ENCODE results near the gene HOXD10. TPM values are rescaled to one million over a fixed set of nuclear protein-coding genes. Genes with fewer than 3 reads are reported as not detected.
A peak's percentile ranks its signal among the peaks of the same experiment; 100 is the strongest.

The HOXD10 gene
- total RNA-seq, 3 donors from 2014 or later, result 1.6 to 5.2 TPM; not detected in 1

- intact Hi-C loops (cut with DNase I; ENCODE audit: low total_unique reads), result no loop called here
- no peaks in the 10 kb centered on the region for H3K4me1 ChIP-seq
- DNase-seq (ENCODE audit: low spot score in 2 of 2), result no peak
- H3K4me3 ChIP-seq, result peak overlapping the region; percentile 54 to 64 (median 62)
- TF ChIP-seq POLR2A (IDR thresholded peaks at IDR 0.05) (no peak), POLR2AphosphoS5 (IDR thresholded peaks at IDR 0.05) (no peak)
- TF ChIP-seq, protein P1, sequence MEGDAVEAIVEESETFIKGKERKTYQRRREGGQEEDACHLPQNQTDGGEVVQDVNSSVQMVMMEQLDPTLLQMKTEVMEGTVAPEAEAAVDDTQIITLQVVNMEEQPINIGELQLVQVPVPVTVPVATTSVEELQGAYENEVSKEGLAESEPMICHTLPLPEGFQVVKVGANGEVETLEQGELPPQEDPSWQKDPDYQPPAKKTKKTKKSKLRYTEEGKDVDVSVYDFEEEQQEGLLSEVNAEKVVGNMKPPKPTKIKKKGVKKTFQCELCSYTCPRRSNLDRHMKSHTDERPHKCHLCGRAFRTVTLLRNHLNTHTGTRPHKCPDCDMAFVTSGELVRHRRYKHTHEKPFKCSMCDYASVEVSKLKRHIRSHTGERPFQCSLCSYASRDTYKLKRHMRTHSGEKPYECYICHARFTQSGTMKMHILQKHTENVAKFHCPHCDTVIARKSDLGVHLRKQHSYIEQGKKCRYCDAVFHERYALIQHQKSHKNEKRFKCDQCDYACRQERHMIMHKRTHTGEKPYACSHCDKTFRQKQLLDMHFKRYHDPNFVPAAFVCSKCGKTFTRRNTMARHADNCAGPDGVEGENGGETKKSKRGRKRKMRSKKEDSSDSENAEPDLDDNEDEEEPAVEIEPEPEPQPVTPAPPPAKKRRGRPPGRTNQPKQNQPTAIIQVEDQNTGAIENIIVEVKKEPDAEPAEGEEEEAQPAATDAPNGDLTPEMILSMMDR (IDR thresholded peaks at IDR 0.05), result no peak
- no peaks in the 10 kb centered on the region for H3K36me3 ChIP-seq
- H3K9me3 ChIP-seq, result no peaks in the 10 kb centered on the region
- peak overlapping the region; percentile 61 to 89 for H3K27ac ChIP-seq
- H3K27me3 ChIP-seq, result peaks cover 4 to 99% of the 10 kb centered on the region in 2 donors
These were observed 4.8 kb downstream of the HOXD10 start for GRCh38 chr2:176121190-176122051.

DNA sequence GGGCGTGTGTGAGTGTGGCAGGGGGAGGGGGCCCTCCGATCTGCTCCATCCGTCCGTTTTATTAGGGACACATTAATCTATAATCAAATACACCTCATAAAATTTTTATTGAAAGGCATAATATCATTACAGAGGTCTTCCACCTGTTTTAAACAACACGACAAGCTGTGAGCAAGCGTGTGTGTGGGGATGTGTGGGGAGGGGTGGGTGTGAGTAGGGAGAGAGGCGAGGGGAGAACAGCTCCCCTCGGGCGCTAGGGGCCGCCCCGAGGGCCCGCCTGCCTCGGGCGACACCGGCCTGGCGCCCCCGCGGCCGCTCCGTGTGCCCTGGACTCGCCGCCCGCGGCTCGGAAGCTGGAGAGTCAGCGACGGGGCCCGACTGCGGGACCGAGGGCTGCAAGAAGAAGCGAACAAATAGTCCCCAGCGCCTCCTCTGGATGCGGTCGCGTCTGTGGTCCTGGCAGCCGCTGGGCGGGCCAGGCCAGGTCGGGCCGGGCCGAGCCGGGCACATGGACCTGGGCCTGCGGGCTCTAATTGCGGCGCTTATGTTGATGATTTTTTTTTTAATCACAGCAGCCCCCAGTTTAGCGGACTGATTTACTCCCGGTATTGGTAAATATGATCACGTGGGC, 5.6 kb downstream of the HOXD10 start:
- H3K9me3 ChIP-seq, result no peaks in the 10 kb centered on the region
- DNase-seq (ENCODE audit: low spot score in 2 of 2), result no peak
- intact Hi-C loops (cut with DNase I; ENCODE audit: low total_unique reads), result no loop called here
- peak overlapping the region; percentile 54 to 64 (median 62) for H3K4me3 ChIP-seq
- peak overlapping the region; percentile 61 to 89 for H3K27ac ChIP-seq
- peaks cover 4 to 93% of the 10 kb centered on the region in 2 donors for H3K27me3 ChIP-seq
- no peaks in the 10 kb centered on the region for H3K4me1 ChIP-seq
- no peaks in the 10 kb centered on the region for H3K36me3 ChIP-seq
- TF ChIP-seq, protein P1 (IDR thresholded peaks at IDR 0.05), result no peak
- no peak for TF ChIP-seq POLR2A (IDR thresholded peaks at IDR 0.05)
- no peak for TF ChIP-seq POLR2AphosphoS5 (IDR thresholded peaks at IDR 0.05)

GRCh38 chr2:176122683-176123410, 6.3 kb downstream of the HOXD10 start, which contains the start of gene HOXD9:
Gene HOXD9, plus strand, starts transcription at chr2:176122719. Its CDS starts 50 bp downstream, at chr2:176122769.
- intact Hi-C loops (cut with DNase I; ENCODE audit: low total_unique reads), result no loop called here
- peak in 2 of 3 donors; percentile 38 to 46 for TF ChIP-seq POLR2AphosphoS5 (IDR thresholded peaks at IDR 0.05)
- no peak for TF ChIP-seq POLR2A (IDR thresholded peaks at IDR 0.05)
- TF ChIP-seq, protein P1 (IDR thresholded peaks at IDR 0.05), result no peak
- H3K4me1 ChIP-seq, result no peaks in the 10 kb centered on the region
- H3K27me3 ChIP-seq, result peaks cover 2 to 88% of the 10 kb centered on the region in 2 donors
- DNase-seq (ENCODE audit: low spot score in 2 of 2), result no peak
- H3K27ac ChIP-seq, result peak within 1 kb of the TSS; percentile 61 to 89
- H3K9me3 ChIP-seq, result no peaks in the 10 kb centered on the region
- peak within 1 kb of the TSS; percentile 54 to 64 (median 62) for H3K4me3 ChIP-seq
- H3K36me3 ChIP-seq, result no peaks in the 10 kb centered on the region

- H3K27me3 ChIP-seq, result peaks cover 0 to 88% of the 10 kb centered on the region in 2 donors
- DNase-seq (ENCODE audit: low spot score in 2 of 2), result peak in 1 of 2 donors; percentile 45
- peak overlapping the region; percentile 61 to 89 for H3K27ac ChIP-seq
These were observed 7.0 kb downstream of the HOXD10 start for GRCh38 chr2:176123411-176124109.

More at GRCh38 chr2:176123411-176124109, 7.0 kb downstream of the HOXD10 start:
- Histone ChIP-seq H3K4me1 (no peaks in the 10 kb centered on the region), H3K9me3 (no peaks in the 10 kb centered on the region), H3K36me3 (no peaks in the 10 kb centered on the region), H3K4me3 (peak overlapping the region; percentile 54 to 64 (median 62))
- intact Hi-C loops (cut with DNase I; ENCODE audit: low total_unique reads), result no loop called here
- TF ChIP-seq, protein P1 (IDR thresholded peaks at IDR 0.05), result no peak
- TF ChIP-seq POLR2A (IDR thresholded peaks at IDR 0.05), result no peak
- TF ChIP-seq POLR2AphosphoS5 (IDR thresholded peaks at IDR 0.05), result no peak
